ENCODE measurements around the gene PSMD13. TPM values are rescaled to one million over a fixed set of nuclear protein-coding genes. Genes with fewer than 3 reads are reported as not detected.

The PSMD13 gene
- total and polyA plus RNA-seq, 2 of the 13 experiments (the other 11 are each of a cell fraction or from before 2014, with no cell fraction given): 83.0 to 117 TPM

DNA sequence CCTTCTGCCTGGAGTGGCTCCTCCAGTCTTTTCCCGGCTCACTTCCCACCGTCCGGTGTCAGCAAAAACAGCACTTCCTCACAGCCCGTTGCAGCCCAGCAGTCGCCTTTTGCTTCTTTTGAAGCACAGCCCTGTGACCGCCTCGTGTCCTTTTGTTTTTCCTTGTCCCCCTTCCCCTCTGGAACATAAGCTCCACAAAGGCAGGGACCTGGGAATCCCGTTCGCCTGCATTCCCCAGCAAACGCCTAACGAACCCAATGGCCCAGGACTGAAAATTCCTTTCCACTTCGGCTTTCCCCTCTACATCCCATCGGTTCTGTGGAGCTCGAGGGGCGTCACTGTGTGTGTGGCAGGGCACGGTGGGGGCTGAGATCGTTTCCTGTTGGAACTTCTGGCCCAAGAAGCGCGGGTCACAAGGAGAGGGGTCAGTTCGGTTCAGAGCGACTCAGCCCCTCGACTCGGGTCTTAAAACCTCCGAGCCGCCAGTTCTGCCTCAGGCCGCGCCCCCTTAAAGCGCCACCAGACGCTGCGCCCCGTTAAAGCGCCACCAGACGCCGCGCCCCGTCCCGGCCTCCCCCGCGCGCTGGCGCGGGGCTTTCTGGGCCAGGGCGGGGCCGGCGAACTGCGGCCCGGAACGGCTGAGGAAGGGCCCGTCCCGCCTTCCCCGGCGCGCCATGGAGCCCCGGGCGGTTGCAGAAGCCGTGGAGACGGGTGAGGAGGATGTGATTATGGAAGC, 28.4 kb upstream of the PSMD13 start (continued):
- no peak for TF ChIP-seq ZKSCAN1 (IDR thresholded peaks at IDR 0.05; ENCODE audit: low read length)
- TF ChIP-seq, protein P1, sequence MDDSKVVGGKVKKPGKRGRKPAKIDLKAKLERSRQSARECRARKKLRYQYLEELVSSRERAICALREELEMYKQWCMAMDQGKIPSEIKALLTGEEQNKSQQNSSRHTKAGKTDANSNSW (CRISPR knock-in tag; IDR thresholded peaks at IDR 0.05; ENCODE audit: borderline replicate concordance): no peak
- no peak for TF ChIP-seq ZNF720 (CRISPR knock-in tag; IDR thresholded peaks at IDR 0.05)
- TF ChIP-seq, protein P2, sequence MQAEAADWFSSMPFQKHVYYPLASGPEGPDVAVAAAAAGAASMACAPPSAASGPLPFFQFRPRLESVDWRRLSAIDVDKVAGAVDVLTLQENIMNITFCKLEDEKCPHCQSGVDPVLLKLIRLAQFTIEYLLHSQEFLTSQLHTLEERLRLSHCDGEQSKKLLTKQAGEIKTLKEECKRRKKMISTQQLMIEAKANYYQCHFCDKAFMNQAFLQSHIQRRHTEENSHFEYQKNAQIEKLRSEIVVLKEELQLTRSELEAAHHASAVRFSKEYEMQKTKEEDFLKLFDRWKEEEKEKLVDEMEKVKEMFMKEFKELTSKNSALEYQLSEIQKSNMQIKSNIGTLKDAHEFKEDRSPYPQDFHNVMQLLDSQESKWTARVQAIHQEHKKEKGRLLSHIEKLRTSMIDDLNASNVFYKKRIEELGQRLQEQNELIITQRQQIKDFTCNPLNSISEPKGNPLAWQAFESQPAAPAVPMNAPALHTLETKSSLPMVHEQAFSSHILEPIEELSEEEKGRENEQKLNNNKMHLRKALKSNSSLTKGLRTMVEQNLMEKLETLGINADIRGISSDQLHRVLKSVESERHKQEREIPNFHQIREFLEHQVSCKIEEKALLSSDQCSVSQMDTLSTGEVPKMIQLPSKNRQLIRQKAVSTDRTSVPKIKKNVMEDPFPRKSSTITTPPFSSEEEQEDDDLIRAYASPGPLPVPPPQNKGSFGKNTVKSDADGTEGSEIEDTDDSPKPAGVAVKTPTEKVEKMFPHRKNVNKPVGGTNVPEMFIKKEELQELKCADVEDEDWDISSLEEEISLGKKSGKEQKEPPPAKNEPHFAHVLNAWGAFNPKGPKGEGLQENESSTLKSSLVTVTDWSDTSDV (CRISPR knock-in tag; IDR thresholded peaks at IDR 0.05): no peak
- no peak for TF ChIP-seq HNF4A (CRISPR knock-in tag; IDR thresholded peaks at IDR 0.05)
- TF ChIP-seq, protein P3, sequence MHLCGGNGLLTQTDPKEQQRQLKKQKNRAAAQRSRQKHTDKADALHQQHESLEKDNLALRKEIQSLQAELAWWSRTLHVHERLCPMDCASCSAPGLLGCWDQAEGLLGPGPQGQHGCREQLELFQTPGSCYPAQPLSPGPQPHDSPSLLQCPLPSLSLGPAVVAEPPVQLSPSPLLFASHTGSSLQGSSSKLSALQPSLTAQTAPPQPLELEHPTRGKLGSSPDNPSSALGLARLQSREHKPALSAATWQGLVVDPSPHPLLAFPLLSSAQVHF (CRISPR knock-in tag; IDR thresholded peaks at IDR 0.05): no peak
- TF ChIP-seq FOSL1 (CRISPR knock-in tag; IDR thresholded peaks at IDR 0.05; ENCODE audit: borderline replicate concordance): no peak
- TF ChIP-seq SOX5 (CRISPR knock-in tag; IDR thresholded peaks at IDR 0.05; ENCODE audit: borderline replicate concordance): no peak
- no peak for TF ChIP-seq ZNF672 (CRISPR knock-in tag; IDR thresholded peaks at IDR 0.05)
- TF ChIP-seq ZSCAN21 (CRISPR knock-in tag; IDR thresholded peaks at IDR 0.05; ENCODE audit: borderline replicate concordance): no peak
- TF ChIP-seq, protein P4, sequence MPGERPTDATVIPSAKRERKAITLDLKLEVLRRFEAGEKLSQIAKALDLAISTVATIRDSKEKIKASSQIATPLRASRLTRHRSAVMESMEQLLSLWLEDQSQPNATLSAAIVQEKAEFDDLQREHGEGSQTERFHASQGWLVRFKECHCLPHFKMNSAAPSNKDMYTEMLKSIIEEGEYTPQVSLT (CRISPR knock-in tag; IDR thresholded peaks at IDR 0.05; ENCODE audit: borderline replicate concordance, low read depth): no peak
- TF ChIP-seq, protein P5, sequence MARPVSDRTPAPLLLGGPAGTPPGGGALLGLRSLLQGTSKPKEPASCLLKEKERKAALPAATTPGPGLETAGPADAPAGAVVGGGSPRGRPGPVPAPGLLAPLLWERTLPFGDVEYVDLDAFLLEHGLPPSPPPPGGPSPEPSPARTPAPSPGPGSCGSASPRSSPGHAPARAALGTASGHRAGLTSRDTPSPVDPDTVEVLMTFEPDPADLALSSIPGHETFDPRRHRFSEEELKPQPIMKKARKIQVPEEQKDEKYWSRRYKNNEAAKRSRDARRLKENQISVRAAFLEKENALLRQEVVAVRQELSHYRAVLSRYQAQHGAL (CRISPR knock-in tag; IDR thresholded peaks at IDR 0.05; ENCODE audit: not compliant biosample characterization): no peak
- TF ChIP-seq PHB2 (IDR thresholded peaks at IDR 0.05; ENCODE audit: partially characterized antibody): no peak
- no peak for TF ChIP-seq ZBTB7B (CRISPR knock-in tag; IDR thresholded peaks at IDR 0.05)
- no peak for TF ChIP-seq GPN1 (CRISPR knock-in tag; IDR thresholded peaks at IDR 0.05; ENCODE audit: borderline replicate concordance)
- no peak for TF ChIP-seq ZFP36L1 (CRISPR knock-in tag; IDR thresholded peaks at IDR 0.05)
- no peak for TF ChIP-seq ZNF777 (CRISPR knock-in tag; IDR thresholded peaks at IDR 0.05)
- no peak; the same call in 1 of the 2 replicates for TF ChIP-seq TAF1 (CRISPR knock-in tag; IDR thresholded peaks at IDR 0.05)
- TF ChIP-seq, protein P6, sequence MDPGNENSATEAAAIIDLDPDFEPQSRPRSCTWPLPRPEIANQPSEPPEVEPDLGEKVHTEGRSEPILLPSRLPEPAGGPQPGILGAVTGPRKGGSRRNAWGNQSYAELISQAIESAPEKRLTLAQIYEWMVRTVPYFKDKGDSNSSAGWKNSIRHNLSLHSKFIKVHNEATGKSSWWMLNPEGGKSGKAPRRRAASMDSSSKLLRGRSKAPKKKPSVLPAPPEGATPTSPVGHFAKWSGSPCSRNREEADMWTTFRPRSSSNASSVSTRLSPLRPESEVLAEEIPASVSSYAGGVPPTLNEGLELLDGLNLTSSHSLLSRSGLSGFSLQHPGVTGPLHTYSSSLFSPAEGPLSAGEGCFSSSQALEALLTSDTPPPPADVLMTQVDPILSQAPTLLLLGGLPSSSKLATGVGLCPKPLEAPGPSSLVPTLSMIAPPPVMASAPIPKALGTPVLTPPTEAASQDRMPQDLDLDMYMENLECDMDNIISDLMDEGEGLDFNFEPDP (CRISPR knock-in tag; conservative IDR thresholded peaks at IDR 0.05): 0 out of 2 replicates have a peak, but pooled peaks have one; percentile 88
- TF ChIP-seq BRCA1 (CRISPR knock-in tag; IDR thresholded peaks at IDR 0.05): no peak
- TF ChIP-seq, protein P7, sequence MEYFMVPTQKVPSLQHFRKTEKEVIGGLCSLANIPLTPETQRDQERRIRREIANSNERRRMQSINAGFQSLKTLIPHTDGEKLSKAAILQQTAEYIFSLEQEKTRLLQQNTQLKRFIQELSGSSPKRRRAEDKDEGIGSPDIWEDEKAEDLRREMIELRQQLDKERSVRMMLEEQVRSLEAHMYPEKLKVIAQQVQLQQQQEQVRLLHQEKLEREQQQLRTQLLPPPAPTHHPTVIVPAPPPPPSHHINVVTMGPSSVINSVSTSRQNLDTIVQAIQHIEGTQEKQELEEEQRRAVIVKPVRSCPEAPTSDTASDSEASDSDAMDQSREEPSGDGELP (IDR thresholded peaks at IDR 0.05; ENCODE audit: borderline replicate concordance, low read depth): no peak

Measured in HepG2 (cell line).